Measurements from ENCODE around the gene TBX2. TPM values are rescaled to one million over a fixed set of nuclear protein-coding genes. Genes with fewer than 3 reads are reported as not detected.

The TBX2 gene
- total and polyA plus RNA-seq, 2 of the 13 experiments (the other 11 are each of a cell fraction or from before 2014, with no cell fraction given), result 2.8 to 15.3 TPM

DNA sequence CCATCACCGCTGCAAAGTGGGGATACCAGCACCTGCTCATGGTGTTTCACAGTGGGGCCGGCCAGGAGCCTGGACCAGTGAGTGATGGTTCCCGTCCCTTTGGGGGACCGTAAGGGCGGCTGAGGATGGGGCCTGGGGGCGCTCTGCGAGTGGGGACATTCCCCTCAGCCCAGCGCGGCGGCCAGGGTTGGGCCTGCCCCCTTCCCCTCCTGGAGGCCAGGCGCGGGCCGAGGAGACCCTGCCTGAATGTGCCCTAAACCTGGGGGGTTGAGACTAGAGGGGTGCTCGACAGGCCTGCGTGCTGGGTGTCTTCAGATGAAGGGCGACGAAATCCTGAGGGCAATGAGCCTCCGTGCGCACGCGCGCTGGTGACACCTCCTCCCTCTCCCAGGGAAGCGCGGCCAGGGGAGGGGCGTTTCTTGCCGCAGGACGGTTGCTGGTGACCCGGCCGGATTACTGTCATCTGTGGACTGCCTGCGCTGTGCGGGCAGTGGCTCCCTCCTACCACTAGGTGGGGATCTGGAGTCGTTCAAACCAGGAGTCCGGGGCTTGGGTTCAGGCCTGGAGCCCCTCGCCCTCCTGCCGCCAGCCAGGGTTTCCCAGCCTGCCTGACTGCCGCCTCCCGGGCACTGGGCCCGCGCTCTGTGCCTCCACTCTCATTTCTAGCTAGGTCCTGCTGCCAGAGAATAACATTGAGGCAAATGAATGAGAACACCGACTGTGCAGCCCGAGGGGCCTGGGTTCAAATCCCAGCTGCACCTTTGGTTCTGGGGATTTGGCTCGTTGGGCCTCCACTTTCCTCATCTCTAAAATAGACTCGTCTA lies 17.1 kb downstream of the TBX2 start (continued):
- TF ChIP-seq ZNF567 (CRISPR knock-in tag; IDR thresholded peaks at IDR 0.05; ENCODE audit: borderline replicate concordance) (peak; percentile 28; the same call in 1 of the 2 replicates), KAT8 (CRISPR knock-in tag; IDR thresholded peaks at IDR 0.05) (peak; percentile 61; the same call in 1 of the 2 replicates), NCOA1 (CRISPR knock-in tag; IDR thresholded peaks at IDR 0.05) (no peak), IKZF4 (CRISPR knock-in tag; IDR thresholded peaks at IDR 0.05; ENCODE audit: borderline replicate concordance, low read depth, not compliant biosample characterization) (no peak), U2AF1 (optimal IDR thresholded peaks at IDR 0.05; ENCODE audit: low read depth, low read length) (no peak), ZNF720 (CRISPR knock-in tag; IDR thresholded peaks at IDR 0.05) (no peak), ZNF383 (CRISPR knock-in tag; IDR thresholded peaks at IDR 0.05; ENCODE audit: borderline replicate concordance) (peak; percentile 68; the same call in 1 of the 2 replicates), SP2 (CRISPR knock-in tag; IDR thresholded peaks at IDR 0.05) (no peak), RORA (CRISPR knock-in tag; IDR thresholded peaks at IDR 0.05) (no peak), ZNF333 (CRISPR knock-in tag; IDR thresholded peaks at IDR 0.05; ENCODE audit: borderline replicate concordance) (no peak), ZNF570 (CRISPR knock-in tag; IDR thresholded peaks at IDR 0.05; ENCODE audit: borderline replicate concordance) (no peak), SALL2 (CRISPR knock-in tag; IDR thresholded peaks at IDR 0.05) (peak; percentile 16; the same call in 1 of the 2 replicates), TOPORS (CRISPR knock-in tag; IDR thresholded peaks at IDR 0.05) (peak; percentile 61; the same call in 1 of the 2 replicates), KLF15 (CRISPR knock-in tag; IDR thresholded peaks at IDR 0.05; ENCODE audit: borderline replicate concordance) (no peak; the same call in 1 of the 2 replicates), ZNF124 (CRISPR knock-in tag; IDR thresholded peaks at IDR 0.05) (0 out of 2 replicates have a peak, but pooled peaks have one; percentile 30), SNAI1 (CRISPR knock-in tag; IDR thresholded peaks at IDR 0.05; ENCODE audit: borderline replicate concordance) (no peak), SYNCRIP (IDR thresholded peaks at IDR 0.05; ENCODE audit: insufficient read depth, low read depth, low read length) (no peak), GZF1 (CRISPR knock-in tag; IDR thresholded peaks at IDR 0.05) (0 out of 2 replicates have a peak, but pooled peaks have one; percentile 43), ELF3 (CRISPR knock-in tag; IDR thresholded peaks at IDR 0.05) (peak; percentile 56)
- TF ChIP-seq, protein P1, sequence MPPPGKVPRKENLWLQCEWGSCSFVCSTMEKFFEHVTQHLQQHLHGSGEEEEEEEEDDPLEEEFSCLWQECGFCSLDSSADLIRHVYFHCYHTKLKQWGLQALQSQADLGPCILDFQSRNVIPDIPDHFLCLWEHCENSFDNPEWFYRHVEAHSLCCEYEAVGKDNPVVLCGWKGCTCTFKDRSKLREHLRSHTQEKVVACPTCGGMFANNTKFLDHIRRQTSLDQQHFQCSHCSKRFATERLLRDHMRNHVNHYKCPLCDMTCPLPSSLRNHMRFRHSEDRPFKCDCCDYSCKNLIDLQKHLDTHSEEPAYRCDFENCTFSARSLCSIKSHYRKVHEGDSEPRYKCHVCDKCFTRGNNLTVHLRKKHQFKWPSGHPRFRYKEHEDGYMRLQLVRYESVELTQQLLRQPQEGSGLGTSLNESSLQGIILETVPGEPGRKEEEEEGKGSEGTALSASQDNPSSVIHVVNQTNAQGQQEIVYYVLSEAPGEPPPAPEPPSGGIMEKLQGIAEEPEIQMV (CRISPR knock-in tag; IDR thresholded peaks at IDR 0.05; ENCODE audit: low read depth), result 0 out of 2 replicates have a peak, but pooled peaks have one; percentile 36
- TF ChIP-seq, protein P2, sequence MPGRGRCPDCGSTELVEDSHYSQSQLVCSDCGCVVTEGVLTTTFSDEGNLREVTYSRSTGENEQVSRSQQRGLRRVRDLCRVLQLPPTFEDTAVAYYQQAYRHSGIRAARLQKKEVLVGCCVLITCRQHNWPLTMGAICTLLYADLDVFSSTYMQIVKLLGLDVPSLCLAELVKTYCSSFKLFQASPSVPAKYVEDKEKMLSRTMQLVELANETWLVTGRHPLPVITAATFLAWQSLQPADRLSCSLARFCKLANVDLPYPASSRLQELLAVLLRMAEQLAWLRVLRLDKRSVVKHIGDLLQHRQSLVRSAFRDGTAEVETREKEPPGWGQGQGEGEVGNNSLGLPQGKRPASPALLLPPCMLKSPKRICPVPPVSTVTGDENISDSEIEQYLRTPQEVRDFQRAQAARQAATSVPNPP (CRISPR knock-in tag; IDR thresholded peaks at IDR 0.05), result no peak
- TF ChIP-seq, protein P3, sequence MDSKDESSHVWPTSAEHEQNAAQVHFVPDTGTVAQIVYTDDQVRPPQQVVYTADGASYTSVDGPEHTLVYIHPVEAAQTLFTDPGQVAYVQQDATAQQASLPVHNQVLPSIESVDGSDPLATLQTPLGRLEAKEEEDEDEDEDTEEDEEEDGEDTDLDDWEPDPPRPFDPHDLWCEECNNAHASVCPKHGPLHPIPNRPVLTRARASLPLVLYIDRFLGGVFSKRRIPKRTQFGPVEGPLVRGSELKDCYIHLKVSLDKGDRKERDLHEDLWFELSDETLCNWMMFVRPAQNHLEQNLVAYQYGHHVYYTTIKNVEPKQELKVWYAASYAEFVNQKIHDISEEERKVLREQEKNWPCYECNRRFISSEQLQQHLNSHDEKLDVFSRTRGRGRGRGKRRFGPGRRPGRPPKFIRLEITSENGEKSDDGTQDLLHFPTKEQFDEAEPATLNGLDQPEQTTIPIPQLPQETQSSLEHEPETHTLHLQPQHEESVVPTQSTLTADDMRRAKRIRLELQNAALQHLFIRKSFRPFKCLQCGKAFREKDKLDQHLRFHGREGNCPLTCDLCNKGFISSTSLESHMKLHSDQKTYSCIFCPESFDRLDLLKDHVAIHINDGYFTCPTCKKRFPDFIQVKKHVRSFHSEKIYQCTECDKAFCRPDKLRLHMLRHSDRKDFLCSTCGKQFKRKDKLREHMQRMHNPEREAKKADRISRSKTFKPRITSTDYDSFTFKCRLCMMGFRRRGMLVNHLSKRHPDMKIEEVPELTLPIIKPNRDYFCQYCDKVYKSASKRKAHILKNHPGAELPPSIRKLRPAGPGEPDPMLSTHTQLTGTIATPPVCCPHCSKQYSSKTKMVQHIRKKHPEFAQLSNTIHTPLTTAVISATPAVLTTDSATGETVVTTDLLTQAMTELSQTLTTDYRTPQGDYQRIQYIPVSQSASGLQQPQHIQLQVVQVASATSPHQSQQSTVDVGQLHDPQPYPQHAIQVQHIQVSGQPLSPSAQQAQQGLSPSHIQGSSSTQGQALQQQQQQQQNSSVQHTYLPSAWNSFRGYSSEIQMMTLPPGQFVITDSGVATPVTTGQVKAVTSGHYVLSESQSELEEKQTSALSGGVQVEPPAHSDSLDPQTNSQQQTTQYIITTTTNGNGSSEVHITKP (CRISPR knock-in tag; IDR thresholded peaks at IDR 0.05; ENCODE audit: low read depth), result no peak
- TF ChIP-seq, protein P4, sequence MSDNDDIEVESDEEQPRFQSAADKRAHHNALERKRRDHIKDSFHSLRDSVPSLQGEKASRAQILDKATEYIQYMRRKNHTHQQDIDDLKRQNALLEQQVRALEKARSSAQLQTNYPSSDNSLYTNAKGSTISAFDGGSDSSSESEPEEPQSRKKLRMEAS (IDR thresholded peaks at IDR 0.05), result peak; percentile 68; the same call in 1 of the 2 replicates
